GM19467 (cell line): Measurements from ENCODE around the gene THBS4.

Source experiments
- ATAC-seq: cut with Tn5 transposase; IDR thresholded peaks from one replicate; pipeline ENCODE4 v1.9.1; 2021; ENCODE audit warnings: mild to moderate bottlenecking, moderate library complexity; ENCODE audit not compliant: unreplicated experiment

THBS4 gene

GRCh38 chr5:80043187-80043586 lies 8.0 kb downstream of the THBS4 start:
- ATAC-seq = no peak

DNA sequence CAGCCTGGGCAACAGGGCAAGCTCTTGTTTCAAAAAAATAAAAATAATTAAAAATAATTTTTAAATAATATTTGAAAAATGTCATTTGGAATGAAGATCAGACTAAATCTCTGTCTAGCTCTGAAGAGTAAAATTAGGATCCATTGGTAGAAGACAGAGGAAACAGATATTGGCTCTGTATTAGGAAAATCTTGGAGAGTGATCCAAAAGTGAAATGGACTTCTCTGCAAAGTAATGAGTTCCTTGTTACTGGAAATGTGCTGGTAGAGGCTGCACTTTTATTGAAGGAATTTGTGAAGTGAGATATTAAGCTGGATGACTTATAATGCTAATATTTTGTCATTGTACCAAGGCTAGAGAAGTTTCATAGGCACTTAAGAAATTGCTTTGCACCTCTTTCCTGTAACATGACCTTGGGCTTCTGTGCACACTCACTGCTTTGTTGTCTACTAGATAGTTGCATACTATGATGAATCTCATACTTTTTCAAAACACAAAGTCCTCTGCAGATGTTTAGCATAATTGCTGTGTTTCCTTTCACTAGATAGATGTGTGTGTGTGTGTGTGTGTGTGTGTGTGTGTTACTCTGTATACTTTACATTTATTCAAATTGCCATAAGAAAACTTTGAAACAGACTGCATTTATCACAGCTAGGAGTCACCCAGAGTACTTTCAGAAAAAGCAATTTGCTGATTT lies 13.1 kb downstream of the THBS4 start:
- no peak for ATAC-seq

GRCh38 chr5:80052464-80052863 lies 17.3 kb downstream of the THBS4 start:
- ATAC-seq = no peak

DNA sequence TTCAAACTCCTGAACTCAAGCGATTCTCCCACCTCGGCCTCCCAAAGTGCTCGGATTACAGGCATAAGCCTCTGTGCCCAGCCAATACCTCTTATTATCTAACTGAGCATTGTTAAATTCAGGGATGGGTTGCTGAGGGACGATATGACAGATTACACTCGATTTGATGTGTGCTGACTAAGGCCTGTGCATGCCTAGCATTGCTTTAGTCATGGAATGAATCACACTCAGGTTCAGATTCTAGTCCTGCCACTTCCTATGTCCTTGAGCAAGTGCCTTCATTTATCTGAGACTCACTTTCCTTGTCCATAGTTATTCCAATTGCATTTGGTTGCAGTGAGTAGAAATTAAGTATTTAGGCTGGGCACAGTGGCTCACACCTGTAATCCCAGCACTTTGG lies 19.5 kb downstream of the THBS4 start:
- ATAC-seq = no peak

GRCh38 chr5:80055491-80056170 lies 20.5 kb downstream of the THBS4 start:
- no peak for ATAC-seq

- no peak for ATAC-seq
Observed at GRCh38 chr5:80057099-80057498, 22.0 kb downstream of the THBS4 start.

- no peak for ATAC-seq
Observed at GRCh38 chr5:80057921-80058320, 22.8 kb downstream of the THBS4 start.

- ATAC-seq = no peak
Observed at GRCh38 chr5:80059354-80059980, 24.3 kb downstream of the THBS4 start.

DNA sequence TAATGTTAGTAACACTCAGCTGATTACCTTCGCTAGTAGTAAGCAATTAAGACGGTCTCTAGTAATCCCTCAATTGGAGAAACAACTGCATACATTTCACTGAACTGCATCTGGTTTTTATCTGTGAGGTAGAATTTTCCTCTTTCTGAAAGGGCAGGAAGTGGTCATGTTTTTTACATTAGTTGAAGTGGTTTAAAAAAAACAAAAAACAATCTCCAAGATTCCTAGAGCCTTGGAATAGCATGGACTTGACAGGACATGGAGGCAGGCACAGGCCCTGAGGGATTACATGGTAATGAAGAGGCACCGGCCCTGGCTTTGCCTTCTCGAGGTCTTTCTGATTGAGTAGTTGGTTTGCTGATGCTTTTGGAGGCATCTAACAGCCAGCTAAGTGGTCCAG lies 25.8 kb downstream of the THBS4 start:
- no peak for ATAC-seq

DNA sequence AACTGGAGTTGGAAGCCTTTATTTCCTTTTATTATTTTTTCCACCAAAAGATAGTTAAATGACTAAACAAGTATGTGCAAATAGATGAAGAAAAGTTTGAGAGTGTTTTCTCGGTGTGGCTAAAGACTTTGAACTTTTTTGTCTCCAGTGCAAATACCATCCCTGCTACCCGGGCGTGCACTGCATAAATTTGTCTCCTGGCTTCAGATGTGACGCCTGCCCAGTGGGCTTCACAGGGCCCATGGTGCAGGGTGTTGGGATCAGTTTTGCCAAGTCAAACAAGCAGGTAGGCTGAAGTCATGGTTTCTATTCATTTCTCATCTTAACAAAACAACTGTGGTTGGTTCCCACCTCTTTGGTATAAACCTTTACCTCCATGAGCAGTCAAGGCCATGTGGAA lies 26.4 kb downstream of the THBS4 start:
- no peak for ATAC-seq

GRCh38 chr5:80064124-80064523 lies 29.0 kb downstream of the THBS4 start:
- no peak for ATAC-seq

- no peak for ATAC-seq
Observed at GRCh38 chr5:80067016-80067415, 31.9 kb downstream of the THBS4 start.

DNA sequence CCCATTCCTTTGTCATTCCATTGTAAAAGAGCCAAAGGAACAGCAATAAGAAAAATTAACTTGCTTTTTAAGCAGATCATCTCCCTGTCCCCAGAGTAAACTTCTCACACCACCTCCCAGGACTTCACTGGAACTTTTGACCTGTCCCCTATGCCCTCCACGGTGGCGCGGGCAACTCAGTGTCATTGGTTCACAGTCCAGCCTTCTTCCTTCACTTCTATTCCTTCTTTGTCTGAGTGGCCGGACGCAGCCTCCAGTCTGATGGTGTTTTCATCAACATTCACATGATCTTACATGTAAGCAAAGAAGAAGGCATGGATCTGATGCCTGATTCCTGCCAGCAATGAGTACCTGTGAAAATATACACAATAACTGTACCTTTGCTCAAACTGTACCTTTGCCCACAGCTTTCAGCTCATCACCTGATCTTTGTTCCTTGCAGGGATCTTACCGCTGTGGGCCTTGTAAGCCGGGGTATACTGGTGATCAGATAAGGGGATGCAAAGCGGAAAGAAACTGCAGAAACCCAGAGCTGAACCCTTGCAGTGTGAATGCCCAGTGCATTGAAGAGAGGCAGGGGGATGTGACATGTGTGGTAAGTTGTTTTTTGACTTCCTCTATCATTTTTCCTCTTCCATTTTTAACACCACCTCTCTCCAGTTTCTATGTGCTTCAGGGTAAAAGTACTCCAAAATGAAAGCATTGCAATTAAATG lies 32.5 kb downstream of the THBS4 start:
- ATAC-seq = no peak

DNA sequence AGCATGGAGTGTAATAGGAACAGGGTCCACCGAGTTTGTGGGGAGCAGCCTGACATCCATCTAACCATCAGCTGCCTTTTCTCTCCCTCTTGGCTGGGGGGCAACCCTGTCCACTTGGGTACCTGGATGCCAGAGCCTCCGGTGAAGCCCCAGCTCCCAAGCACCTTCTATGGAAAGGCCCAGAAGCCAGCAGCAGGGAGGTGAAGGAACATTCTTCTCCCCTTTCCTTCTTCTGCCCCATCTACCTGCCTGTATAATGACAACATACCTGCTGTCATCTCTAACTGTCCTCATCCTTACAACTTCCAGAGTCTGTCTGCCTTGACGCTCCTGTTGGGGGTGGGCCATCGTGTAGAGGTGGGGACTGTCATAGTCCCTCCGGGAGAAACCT lies 33.1 kb downstream of the THBS4 start:
- ATAC-seq = no peak

GRCh38 chr5:80068775-80069174 lies 33.6 kb downstream of the THBS4 start:
- ATAC-seq = no peak

DNA sequence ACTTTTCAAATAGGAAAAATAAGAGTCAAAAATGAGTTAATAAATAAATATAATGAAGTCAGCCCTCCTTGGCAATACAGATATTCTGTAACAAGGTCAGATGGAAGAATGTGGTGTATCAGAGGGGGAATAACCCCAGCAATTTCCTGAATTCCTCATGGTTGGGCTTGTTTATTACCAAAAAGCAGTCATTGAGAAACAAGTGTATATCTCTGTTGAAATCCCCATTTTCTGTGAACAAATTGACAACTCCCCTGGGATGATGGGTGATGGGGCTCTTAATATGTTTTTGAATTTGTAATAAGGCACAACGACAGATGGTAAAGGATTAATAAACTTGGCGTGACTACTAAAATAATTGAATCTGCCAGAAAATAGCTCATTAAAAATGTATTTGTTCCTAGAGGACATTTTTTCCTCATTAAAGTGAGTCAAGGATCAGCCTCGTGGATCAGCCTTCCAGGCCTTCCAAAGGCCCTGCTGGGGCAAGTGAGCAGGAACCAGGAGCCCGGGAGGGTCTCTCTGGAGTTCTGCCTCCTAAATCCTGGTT lies 34.2 kb downstream of the THBS4 start:
- ATAC-seq = no peak

GRCh38 chr5:80069918-80070318 lies 34.8 kb downstream of the THBS4 start:
- no peak for ATAC-seq

DNA sequence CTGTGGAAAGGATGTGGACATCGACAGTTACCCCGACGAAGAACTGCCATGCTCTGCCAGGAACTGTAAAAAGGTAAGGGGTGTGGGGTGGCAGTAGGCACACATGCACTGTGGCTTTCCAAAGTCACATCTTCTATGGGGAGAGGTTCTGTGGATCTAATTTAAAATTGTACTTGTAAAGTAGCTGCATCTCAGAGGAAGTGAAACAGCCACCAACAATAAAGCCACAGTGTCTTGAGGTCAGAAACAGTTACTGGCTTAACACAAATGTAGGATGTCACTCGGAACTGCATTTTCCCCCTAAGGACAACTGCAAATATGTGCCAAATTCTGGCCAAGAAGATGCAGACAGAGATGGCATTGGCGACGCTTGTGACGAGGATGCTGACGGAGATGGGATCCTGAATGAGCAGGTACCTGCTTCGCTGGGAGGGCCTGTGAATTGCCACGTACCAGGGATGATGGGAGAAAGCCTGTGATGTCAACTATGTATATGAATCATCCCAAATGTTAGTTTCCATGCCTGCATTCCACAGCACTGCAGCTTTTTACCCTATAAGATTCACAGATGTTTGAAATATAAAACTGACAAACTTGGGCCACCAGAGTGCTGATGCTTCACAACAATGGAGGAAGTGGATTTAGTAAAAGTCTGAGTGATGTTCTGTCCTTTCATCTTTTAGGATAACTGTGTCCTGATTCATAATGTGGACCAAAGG lies 35.3 kb downstream of the THBS4 start:
- ATAC-seq = no peak

GRCh38 chr5:80071510-80072021 lies 36.4 kb downstream of the THBS4 start:
- no peak for ATAC-seq
